Measurements from ENCODE around the gene USP6NL. TPM values are rescaled to one million over a fixed set of nuclear protein-coding genes. Genes with fewer than 3 reads are reported as not detected.
A peak's percentile ranks its signal among the peaks of the same experiment; 100 is the strongest.

The USP6NL gene
- total and polyA plus RNA-seq, 5 donors from 2014 or later: 0.46 to 2.8 (median 1.7) TPM

GRCh38 chr10:11447586-11447985 lies 163.9 kb downstream of the USP6NL start:
- Histone ChIP-seq H3K36me3 (ENCODE audit: control insufficient read depth, insufficient read depth, low read length) (no peaks in the 10 kb centered on the region), H3K4me3 (ENCODE audit: low read depth, low read length) (no peak overlapping the region), H3K9me3 (ENCODE audit: control insufficient read depth in 2 of 2, low read length in 2 of 2) (no peaks in the 10 kb centered on the region), H3K27ac (ENCODE audit: insufficient read depth, low read length, poor library complexity, severe bottlenecking) (no peak overlapping the region), H3K4me1 (ENCODE audit: control insufficient read depth, insufficient read depth, low read length, poor library complexity, severe bottlenecking) (peaks cover 3% of the 10 kb centered on the region), H3K27me3 (ENCODE audit: control insufficient read depth, insufficient read depth, low read length) (no peaks in the 10 kb centered on the region)
- Mint-ChIP-seq H3K27me3 (peaks cover 14% of the 10 kb centered on the region), H3K36me3 (no peaks in the 10 kb centered on the region), H3K4me3 (no peak overlapping the region), H3K9me3 (no peaks in the 10 kb centered on the region), H3K27ac (no peak overlapping the region), H3K4me1 (peaks cover 5 to 22% (median 7%) of the 10 kb centered on the region in 4 donors)
- ATAC-seq (ENCODE audit: low read depth in 2 of 2) (no peak), DNase-seq (no peak)

GRCh38 chr10:11446864-11447263 lies 164.6 kb downstream of the USP6NL start:
- peaks cover 5 to 22% (median 7%) of the 10 kb centered on the region in 4 donors for H3K4me1 Mint-ChIP-seq
- no peak overlapping the region for H3K27ac ChIP-seq (ENCODE audit: insufficient read depth, low read length, poor library complexity, severe bottlenecking)
- DNase-seq (no peak), ATAC-seq (ENCODE audit: low read depth in 2 of 2) (no peak)
- H3K36me3 Mint-ChIP-seq: no peaks in the 10 kb centered on the region
- H3K9me3 ChIP-seq (ENCODE audit: control insufficient read depth in 2 of 2, low read length in 2 of 2): no peaks in the 10 kb centered on the region
- H3K9me3 Mint-ChIP-seq: no peaks in the 10 kb centered on the region
- H3K4me1 ChIP-seq (ENCODE audit: control insufficient read depth, insufficient read depth, low read length, poor library complexity, severe bottlenecking): peaks cover 3% of the 10 kb centered on the region
- H3K27me3 ChIP-seq (ENCODE audit: control insufficient read depth, insufficient read depth, low read length): no peaks in the 10 kb centered on the region
- H3K4me3 ChIP-seq (ENCODE audit: low read depth, low read length): no peak overlapping the region
- no peaks in the 10 kb centered on the region for H3K36me3 ChIP-seq (ENCODE audit: control insufficient read depth, insufficient read depth, low read length)
- H3K4me3 Mint-ChIP-seq: no peak overlapping the region
- no peak overlapping the region for H3K27ac Mint-ChIP-seq
- H3K27me3 Mint-ChIP-seq: peaks cover 14% of the 10 kb centered on the region

GRCh38 chr10:11446133-11446532 lies 165.3 kb downstream of the USP6NL start:
- no peak for DNase-seq
- Mint-ChIP-seq H3K4me3 (no peak overlapping the region), H3K27ac (peak overlapping the region in 1 of 3 donors; percentile 2), H3K36me3 (no peaks in the 10 kb centered on the region), H3K27me3 (peaks cover 14% of the 10 kb centered on the region), H3K9me3 (no peaks in the 10 kb centered on the region), H3K4me1 (peaks cover 5 to 25% (median 7%) of the 10 kb centered on the region in 4 donors)
- ATAC-seq (ENCODE audit: low read depth in 2 of 2): no peak
- peaks cover 3% of the 10 kb centered on the region for H3K4me1 ChIP-seq (ENCODE audit: control insufficient read depth, insufficient read depth, low read length, poor library complexity, severe bottlenecking)
- no peaks in the 10 kb centered on the region for H3K36me3 ChIP-seq (ENCODE audit: control insufficient read depth, insufficient read depth, low read length)
- no peak overlapping the region for H3K27ac ChIP-seq (ENCODE audit: insufficient read depth, low read length, poor library complexity, severe bottlenecking)
- H3K27me3 ChIP-seq (ENCODE audit: control insufficient read depth, insufficient read depth, low read length): no peaks in the 10 kb centered on the region
- no peak overlapping the region for H3K4me3 ChIP-seq (ENCODE audit: low read depth, low read length)
- no peaks in the 10 kb centered on the region for H3K9me3 ChIP-seq (ENCODE audit: control insufficient read depth in 2 of 2, low read length in 2 of 2)

GRCh38 chr10:11444531-11445228 lies 166.8 kb downstream of the USP6NL start:
- Mint-ChIP-seq H3K36me3 (no peaks in the 10 kb centered on the region), H3K4me1 (peaks cover 6 to 37% (median 15%) of the 10 kb centered on the region in 4 donors), H3K9me3 (no peaks in the 10 kb centered on the region), H3K27me3 (peaks cover 6% of the 10 kb centered on the region), H3K4me3 (no peak overlapping the region), H3K27ac (peak overlapping the region in 1 of 3 donors; percentile 38)
- DNase-seq: no peak
- Histone ChIP-seq H3K4me3 (ENCODE audit: low read depth, low read length) (no peak overlapping the region), H3K9me3 (ENCODE audit: control insufficient read depth in 2 of 2, low read length in 2 of 2) (no peaks in the 10 kb centered on the region), H3K4me1 (ENCODE audit: control insufficient read depth, insufficient read depth, low read length, poor library complexity, severe bottlenecking) (peaks cover 14% of the 10 kb centered on the region), H3K27ac (ENCODE audit: insufficient read depth, low read length, poor library complexity, severe bottlenecking) (no peak overlapping the region), H3K36me3 (ENCODE audit: control insufficient read depth, insufficient read depth, low read length) (no peaks in the 10 kb centered on the region), H3K27me3 (ENCODE audit: control insufficient read depth, insufficient read depth, low read length) (no peaks in the 10 kb centered on the region)
- ATAC-seq (ENCODE audit: low read depth in 2 of 2): no peak

GRCh38 chr10:11444155-11444530 lies 167.3 kb downstream of the USP6NL start:
- Mint-ChIP-seq H3K4me1 (peaks cover 6 to 42% (median 15%) of the 10 kb centered on the region in 4 donors), H3K27me3 (peaks cover 6% of the 10 kb centered on the region), H3K9me3 (no peaks in the 10 kb centered on the region), H3K36me3 (no peaks in the 10 kb centered on the region), H3K27ac (no peak overlapping the region), H3K4me3 (no peak overlapping the region)
- ATAC-seq (ENCODE audit: low read depth in 2 of 2): no peak
- Histone ChIP-seq H3K36me3 (ENCODE audit: control insufficient read depth, insufficient read depth, low read length) (no peaks in the 10 kb centered on the region), H3K27me3 (ENCODE audit: control insufficient read depth, insufficient read depth, low read length) (no peaks in the 10 kb centered on the region), H3K9me3 (ENCODE audit: control insufficient read depth in 2 of 2, low read length in 2 of 2) (no peaks in the 10 kb centered on the region), H3K4me1 (ENCODE audit: control insufficient read depth, insufficient read depth, low read length, poor library complexity, severe bottlenecking) (peaks cover 14% of the 10 kb centered on the region), H3K4me3 (ENCODE audit: low read depth, low read length) (no peak overlapping the region), H3K27ac (ENCODE audit: insufficient read depth, low read length, poor library complexity, severe bottlenecking) (no peak overlapping the region)
- no peak for DNase-seq

- Mint-ChIP-seq H3K9me3 (no peaks in the 10 kb centered on the region), H3K4me3 (no peak overlapping the region), H3K27me3 (peaks cover 6% of the 10 kb centered on the region), H3K4me1 (peaks cover 6 to 43% (median 14%) of the 10 kb centered on the region in 4 donors), H3K27ac (no peak overlapping the region), H3K36me3 (no peaks in the 10 kb centered on the region)
- no peaks in the 10 kb centered on the region for H3K9me3 ChIP-seq (ENCODE audit: control insufficient read depth in 2 of 2, low read length in 2 of 2)
- ATAC-seq (ENCODE audit: low read depth in 2 of 2) (no peak), DNase-seq (no peak)
- no peaks in the 10 kb centered on the region for H3K27me3 ChIP-seq (ENCODE audit: control insufficient read depth, insufficient read depth, low read length)
- H3K4me1 ChIP-seq (ENCODE audit: control insufficient read depth, insufficient read depth, low read length, poor library complexity, severe bottlenecking): peaks cover 14% of the 10 kb centered on the region
- no peaks in the 10 kb centered on the region for H3K36me3 ChIP-seq (ENCODE audit: control insufficient read depth, insufficient read depth, low read length)
- no peak overlapping the region for H3K27ac ChIP-seq (ENCODE audit: insufficient read depth, low read length, poor library complexity, severe bottlenecking)
- no peak overlapping the region for H3K4me3 ChIP-seq (ENCODE audit: low read depth, low read length)
Observed at GRCh38 chr10:11443468-11444154, 167.8 kb downstream of the USP6NL start.

GRCh38 chr10:11442001-11442773 lies 169.3 kb downstream of the USP6NL start:
- Mint-ChIP-seq H3K4me1 (peaks cover 6 to 33% (median 11%) of the 10 kb centered on the region in 4 donors), H3K27me3 (peaks cover 6% of the 10 kb centered on the region)
- no peak for DNase-seq

More at GRCh38 chr10:11442001-11442773, 169.3 kb downstream of the USP6NL start:
- no peaks in the 10 kb centered on the region for H3K27me3 ChIP-seq (ENCODE audit: control insufficient read depth, insufficient read depth, low read length)
- H3K27ac ChIP-seq (ENCODE audit: insufficient read depth, low read length, poor library complexity, severe bottlenecking): no peak overlapping the region
- peaks cover 11% of the 10 kb centered on the region for H3K4me1 ChIP-seq (ENCODE audit: control insufficient read depth, insufficient read depth, low read length, poor library complexity, severe bottlenecking)
- Mint-ChIP-seq H3K36me3 (no peaks in the 10 kb centered on the region), H3K9me3 (no peaks in the 10 kb centered on the region), H3K27ac (no peak overlapping the region), H3K4me3 (peak overlapping the region in 1 of 4 donors; percentile 20)
- H3K9me3 ChIP-seq (ENCODE audit: control insufficient read depth in 2 of 2, low read length in 2 of 2): no peaks in the 10 kb centered on the region
- no peak for ATAC-seq (ENCODE audit: low read depth in 2 of 2)
- H3K36me3 ChIP-seq (ENCODE audit: control insufficient read depth, insufficient read depth, low read length): no peaks in the 10 kb centered on the region
- no peak overlapping the region for H3K4me3 ChIP-seq (ENCODE audit: low read depth, low read length)

Data from CD4-positive, CD25-positive, alpha-beta regulatory T cell (primary cell).